Vagina (tissue), 2 donors: ENCODE results near the gene FAM8A1. TPM values are rescaled to one million over a fixed set of nuclear protein-coding genes. Genes with fewer than 3 reads are reported as not detected.
A peak's percentile ranks its signal among the peaks of the same experiment; 100 is the strongest.

ENCODE experiments used
- DNase-seq, 2 donors: peaks; one replicate each; pipeline ENCODE4 v3.0.0-alpha.2; 2017; ENCODE audit errors: extremely low spot score in 2 of 2
- H3K27ac ChIP-seq: fragments of 200-600 bp; sonication (generic); one replicate; pipeline ENCODE4 v1.5.1; 2019
- H3K27me3 ChIP-seq: fragments of 200-600 bp; sonication (generic); one replicate; pipeline ENCODE4 v1.5.1; 2019
- H3K36me3 ChIP-seq, 2 donors: fragments of 200-600 bp; sonication (generic); one replicate each; pipeline ENCODE4 v1.5.1; 2017 to 2019
- H3K4me1 ChIP-seq: fragments of 200-600 bp; sonication (generic); one replicate; pipeline ENCODE4 v1.5.1; 2019
- H3K4me3 ChIP-seq, 2 donors: fragments of 200-600 bp; sonication (generic); 1 replicate in 1 of 2; 2 replicates in 1 of 2; pipeline ENCODE4 v1.5.1; 2016 to 2019
- H3K9me3 ChIP-seq: fragments of 200-600 bp; sonication (generic); one replicate; pipeline ENCODE4 v1.5.1; 2019
- CTCF ChIP-seq, 3 experiments: fragments of 450-650 bp in 2 of 3; fragments of 200-600 bp in 1 of 3; sonication (generic) in 1 of 3; IDR thresholded peaks; one replicate each; pipeline ENCODE4 v1.5.1; 2017 to 2019; ENCODE audit warnings: antibody characterized with exemption in 3 of 3, mild to moderate bottlenecking in 2 of 3, moderate library complexity in 2 of 3
- POLR2A ChIP-seq, 2 donors: fragments of 450-650 bp; IDR thresholded peaks; one replicate each; pipeline ENCODE4 v1.6.1; 2017; ENCODE audit warnings: antibody characterized with exemption in 2 of 2, mild to moderate bottlenecking in 2 of 2, moderate library complexity in 2 of 2
- POLR2AphosphoS5 ChIP-seq, 2 donors: sonication (generic); formaldehyde crosslinking; IDR thresholded peaks; one replicate each; pipeline ENCODE4 v1.9.0; 2017; ENCODE audit warnings: antibody characterized with exemption in 2 of 2, mild to moderate bottlenecking in 2 of 2, low read depth in 1 of 2; ENCODE audit not compliant: insufficient read depth in 1 of 2
- intact Hi-C: fragments of 100-400 bp; cut with DNase I; formaldehyde crosslinking; loops from one replicate; pipeline ENCODE4 v1.15.1; 2023
- total RNA-seq: library from RNA; depleted of rRNA; stranded (reverse); fragments of >200 nt; gene quantifications from one replicate; pipeline ENCODE4 v1.2.3, GENCODE V29; 2016

The FAM8A1 gene
- total RNA-seq, result 28.7 TPM

GRCh38 chr6:17599877-17600526, at the start of gene FAM8A1:
FAM8A1 (plus strand) TSS chr6:17600302; CDS start chr6:17600410, 108 bp downstream.
- DNase-seq, result peak; percentile 92 to 98
- Histone ChIP-seq H3K4me1 (peaks cover 35% of the 10 kb centered on the region), H3K27me3 (no peaks in the 10 kb centered on the region), H3K4me3 (peak within 1 kb of the TSS; percentile 81 to 94), H3K36me3 (peaks cover 0 to 7% of the 10 kb centered on the region in 2 donors), H3K9me3 (no peaks in the 10 kb centered on the region), H3K27ac (peak within 1 kb of the TSS; percentile 98)
- peak in 2 of 3 experiments; percentile 36 to 63 for TF ChIP-seq CTCF (IDR thresholded peaks at IDR 0.05)
- peak in 1 of 2 donors; percentile 66 for TF ChIP-seq POLR2A (IDR thresholded peaks at IDR 0.05)
- peak; percentile 91 to 92 for TF ChIP-seq POLR2AphosphoS5 (IDR thresholded peaks at IDR 0.05; ENCODE audit: insufficient read depth in 1 of 2, low read depth in 1 of 2)
- intact Hi-C loops, result loop anchor here (5.0 to 10.0 kb wide), 2 partner anchors 107 to 205 kb away; partner anchors contain the start of gene NUP153

GRCh38 chr6:17551383-17551958, 48.6 kb upstream of the FAM8A1 start:
- Histone ChIP-seq H3K27ac (no peak overlapping the region), H3K4me3 (no peak overlapping the region), H3K27me3 (no peaks in the 10 kb centered on the region), H3K9me3 (no peaks in the 10 kb centered on the region), H3K36me3 (no peaks in the 10 kb centered on the region), H3K4me1 (no peaks in the 10 kb centered on the region)
- TF ChIP-seq POLR2AphosphoS5 (IDR thresholded peaks at IDR 0.05; ENCODE audit: insufficient read depth in 1 of 2, low read depth in 1 of 2), result no peak
- no peak for TF ChIP-seq POLR2A (IDR thresholded peaks at IDR 0.05)
- TF ChIP-seq CTCF (IDR thresholded peaks at IDR 0.05), result no peak
- DNase-seq, result no peak
- intact Hi-C loops, result no loop called here

- DNase-seq, result no peak
- Histone ChIP-seq H3K9me3 (no peaks in the 10 kb centered on the region), H3K27ac (no peak overlapping the region), H3K4me3 (no peak overlapping the region), H3K27me3 (no peaks in the 10 kb centered on the region), H3K36me3 (no peaks in the 10 kb centered on the region), H3K4me1 (no peaks in the 10 kb centered on the region)
- TF ChIP-seq CTCF (IDR thresholded peaks at IDR 0.05) (no peak), POLR2AphosphoS5 (IDR thresholded peaks at IDR 0.05; ENCODE audit: insufficient read depth in 1 of 2, low read depth in 1 of 2) (no peak), POLR2A (IDR thresholded peaks at IDR 0.05) (no peak)
- intact Hi-C loops, result no loop called here
These were observed 47.2 kb upstream of the FAM8A1 start for GRCh38 chr6:17552861-17553260.

GRCh38 chr6:17556014-17556413, 44.1 kb upstream of the FAM8A1 start:
- Histone ChIP-seq H3K4me3 (no peak overlapping the region), H3K9me3 (no peaks in the 10 kb centered on the region), H3K27ac (no peak overlapping the region), H3K36me3 (no peaks in the 10 kb centered on the region), H3K27me3 (no peaks in the 10 kb centered on the region), H3K4me1 (no peaks in the 10 kb centered on the region)
- TF ChIP-seq POLR2A (IDR thresholded peaks at IDR 0.05), result no peak
- TF ChIP-seq CTCF (IDR thresholded peaks at IDR 0.05), result no peak
- TF ChIP-seq POLR2AphosphoS5 (IDR thresholded peaks at IDR 0.05; ENCODE audit: insufficient read depth in 1 of 2, low read depth in 1 of 2), result no peak
- intact Hi-C loops, result no loop called here
- no peak for DNase-seq

- Histone ChIP-seq H3K9me3 (no peaks in the 10 kb centered on the region), H3K27ac (no peak overlapping the region), H3K4me3 (no peak overlapping the region), H3K36me3 (no peaks in the 10 kb centered on the region), H3K4me1 (no peaks in the 10 kb centered on the region), H3K27me3 (no peaks in the 10 kb centered on the region)
- TF ChIP-seq POLR2AphosphoS5 (IDR thresholded peaks at IDR 0.05; ENCODE audit: insufficient read depth in 1 of 2, low read depth in 1 of 2), result no peak
- TF ChIP-seq CTCF (IDR thresholded peaks at IDR 0.05), result no peak
- no peak for TF ChIP-seq POLR2A (IDR thresholded peaks at IDR 0.05)
- intact Hi-C loops, result no loop called here
- no peak for DNase-seq
These were observed 37.5 kb upstream of the FAM8A1 start for GRCh38 chr6:17562636-17563035.
